HepG2 (cell line): ENCODE measurements around the gene TRABD. TPM values are rescaled to one million over a fixed set of nuclear protein-coding genes. Genes with fewer than 3 reads are reported as not detected.
A peak's percentile ranks its signal among the peaks of the same experiment; 100 is the strongest.

Source experiments
- AGO2 ChIP-seq: fragments of 200-400 bp; formaldehyde crosslinking; optimal IDR thresholded peaks from 2 replicates; pipeline ENCODE3; 2017; ENCODE audit warnings: mild to moderate bottlenecking, low read depth, low read length, moderate library complexity
- CBFB ChIP-seq: sonication (generic); formaldehyde crosslinking; IDR thresholded peaks from 2 replicates; pipeline ENCODE4 v1.4.0; 2020; ENCODE audit warnings: missing genetic modification reagents
- ETV6 ChIP-seq: sonication (generic); formaldehyde crosslinking; conservative IDR thresholded peaks from 2 replicates; pipeline ENCODE4 v1.4.0; 2020; ENCODE audit warnings: missing genetic modification reagents
- ISX ChIP-seq: sonication (generic); formaldehyde crosslinking; conservative IDR thresholded peaks from 2 replicates; pipeline ENCODE4 v1.5.0; 2020; ENCODE audit warnings: missing genetic modification reagents
- KLF12 ChIP-seq: sonication (generic); formaldehyde crosslinking; IDR thresholded peaks from 2 replicates; pipeline ENCODE4 v1.4.0; 2020; ENCODE audit warnings: missing genetic modification reagents, borderline replicate concordance
- KLF13 ChIP-seq: sonication (generic); formaldehyde crosslinking; IDR thresholded peaks from 2 replicates; pipeline ENCODE4 v1.4.0; 2020; ENCODE audit warnings: mild to moderate bottlenecking, missing genetic modification reagents
- MTF1 ChIP-seq: sonication (generic); formaldehyde crosslinking; IDR thresholded peaks from 2 replicates; pipeline ENCODE4 v1.5.0; 2020; ENCODE audit warnings: missing genetic modification reagents
- NR0B2 ChIP-seq: sonication (generic); formaldehyde crosslinking; IDR thresholded peaks from 2 replicates; pipeline ENCODE4 v1.4.0; 2020; ENCODE audit warnings: mild to moderate bottlenecking, missing genetic modification reagents
- RBM22 ChIP-seq: fragments of 200-400 bp; formaldehyde crosslinking; optimal IDR thresholded peaks from 2 replicates; pipeline ENCODE3; 2017; ENCODE audit warnings: mild to moderate bottlenecking, low read length, moderate library complexity
- REST ChIP-seq, 2 experiments: IDR thresholded peaks; 2 replicates each; pipeline ENCODE4 v1.6.1; 2011 to 2012; ENCODE audit warnings: low read length in 2 of 2, borderline replicate concordance in 1 of 2, low read depth in 1 of 2, mild to moderate bottlenecking in 1 of 2, moderate library complexity in 1 of 2
- TBX2 ChIP-seq: sonication (generic); formaldehyde crosslinking; IDR thresholded peaks from 2 replicates; pipeline ENCODE4 v1.5.0; 2020; ENCODE audit warnings: missing genetic modification reagents, mild to moderate bottlenecking, borderline replicate concordance
- ZNF207 ChIP-seq: fragments of 450-650 bp; IDR thresholded peaks from 2 replicates; pipeline ENCODE4 v1.6.1; 2016; ENCODE audit warnings: antibody characterized with exemption, borderline replicate concordance
- ZNF430 ChIP-seq: sonication (generic); formaldehyde crosslinking; IDR thresholded peaks from 2 replicates; pipeline ENCODE4 v1.9.0; 2021; ENCODE audit warnings: mild to moderate bottlenecking, missing genetic modification reagents
- ZNF841 ChIP-seq: sonication (generic); formaldehyde crosslinking; IDR thresholded peaks from 2 replicates; pipeline ENCODE4 v1.8.1; 2023; ENCODE audit warnings: missing genetic modification reagents, borderline replicate concordance
- polyA plus RNA-seq, 8 experiments: library from polyadenylated mRNA; depleted of rRNA in 3 of 8; stranded (reverse) in 7 of 8; unstranded in 1 of 8; fragments of >200 nt; fragmentation: Illumina TruSeq in 4 of 8; extraction: Trizol in 4 of 8; gene quantifications; 2 replicates each; pipeline versions ENCODE4 v1.2.1 to v1.2.3, GENCODE V29; 2011 to 2016; ENCODE audit warnings: low read depth in 4 of 8, missing spikeins in 1 of 8, mixed read lengths in 1 of 8; ENCODE audit not compliant: insufficient read depth in 1 of 8
- total RNA-seq, 5 experiments: library from RNA; depleted of rRNA; stranded (reverse); fragments of >200 nt; fragmentation: Illumina TruSeq; extraction: Trizol; gene quantifications; 2 replicates each; pipeline ENCODE4 v1.2.3, GENCODE V29; 2016; ENCODE audit warnings: low read depth in 1 of 5
- TF ChIP-seq, protein P1 (sequence below): sonication (generic); formaldehyde crosslinking; IDR thresholded peaks from 2 replicates; pipeline ENCODE4 v1.8.1; 2023; ENCODE audit warnings: missing genetic modification reagents, inconsistent platforms, borderline replicate concordance
- TF ChIP-seq, protein P2 (sequence below): sonication (generic); formaldehyde crosslinking; conservative IDR thresholded peaks from 2 replicates; pipeline ENCODE4 v1.8.0; 2022; ENCODE audit warnings: low read depth, missing genetic modification reagents
- TF ChIP-seq, protein P3 (sequence below): sonication (generic); formaldehyde crosslinking; IDR thresholded peaks from 2 replicates; pipeline ENCODE4 v1.4.0; 2020; ENCODE audit warnings: missing genetic modification reagents

The TRABD gene
- total and polyA plus RNA-seq, 2 of the 13 experiments (the other 11 are each of a cell fraction or from before 2014, with no cell fraction given): 21.5 to 28.9 TPM

DNA sequence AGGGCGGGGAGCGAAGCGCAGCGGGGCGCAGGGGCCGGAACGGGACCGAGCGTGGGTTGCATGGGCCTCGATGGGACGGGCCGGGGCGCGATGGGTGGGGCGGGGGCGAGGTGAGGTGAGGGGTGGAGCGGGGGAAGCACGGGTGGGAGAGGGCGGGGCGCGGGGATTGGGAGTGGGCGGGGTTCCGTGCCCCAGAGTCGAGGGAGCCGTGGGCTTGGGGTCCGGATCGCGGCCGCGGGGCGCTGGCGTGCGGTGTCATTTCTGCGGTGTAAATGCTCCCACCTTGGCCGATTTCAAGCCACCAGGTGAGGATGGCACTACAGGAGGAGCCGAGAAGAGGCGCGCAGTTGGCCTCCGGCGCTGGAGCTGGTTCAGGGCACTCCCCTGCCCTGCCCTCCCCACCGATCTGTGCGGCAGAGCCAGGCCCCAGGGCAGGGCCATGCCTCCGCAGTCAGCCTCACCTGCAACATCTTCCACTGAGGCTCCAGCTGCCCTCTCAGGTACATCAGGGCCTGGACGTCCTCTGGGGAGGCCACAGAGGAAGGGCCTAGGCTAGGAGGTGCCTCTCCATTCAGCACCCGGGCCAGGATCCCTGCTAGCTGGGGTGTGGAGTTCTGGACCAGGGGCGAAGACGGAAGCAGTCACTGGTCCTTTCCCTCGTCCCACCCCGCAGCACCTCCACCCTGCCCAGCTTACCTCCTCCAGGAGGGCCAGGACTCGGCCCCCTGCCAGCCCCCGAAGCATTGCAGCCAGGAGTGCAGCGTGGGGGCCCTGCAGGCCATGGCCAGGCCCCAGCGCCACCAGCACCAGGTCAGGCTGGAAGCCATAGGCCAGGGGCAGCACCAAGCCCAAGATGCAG, 59.7 kb downstream of the TRABD start (continued):
- TF ChIP-seq REST (IDR thresholded peaks at IDR 0.05; ENCODE audit: borderline replicate concordance in 1 of 2, low read depth in 1 of 2, low read length in 2 of 2) (no peak), NR0B2 (peak; percentile 1; the same call in 1 of the 2 replicates), RBM22 (no peak), TBX2 (CRISPR knock-in tag) (no peak), CBFB (no peak), ZNF841 (CRISPR knock-in tag) (no peak), KLF12 (peak; percentile 3; the same call in 1 of the 2 replicates), ISX (CRISPR knock-in tag) (no peak), MTF1 (CRISPR knock-in tag) (no peak), KLF13 (no peak), ETV6 (CRISPR knock-in tag) (0 out of 2 replicates have a peak, but pooled peaks have one; percentile 3), ZNF430 (no peak), AGO2 (peak; percentile 13), ZNF207 (no peak)
- TF ChIP-seq, protein P1, sequence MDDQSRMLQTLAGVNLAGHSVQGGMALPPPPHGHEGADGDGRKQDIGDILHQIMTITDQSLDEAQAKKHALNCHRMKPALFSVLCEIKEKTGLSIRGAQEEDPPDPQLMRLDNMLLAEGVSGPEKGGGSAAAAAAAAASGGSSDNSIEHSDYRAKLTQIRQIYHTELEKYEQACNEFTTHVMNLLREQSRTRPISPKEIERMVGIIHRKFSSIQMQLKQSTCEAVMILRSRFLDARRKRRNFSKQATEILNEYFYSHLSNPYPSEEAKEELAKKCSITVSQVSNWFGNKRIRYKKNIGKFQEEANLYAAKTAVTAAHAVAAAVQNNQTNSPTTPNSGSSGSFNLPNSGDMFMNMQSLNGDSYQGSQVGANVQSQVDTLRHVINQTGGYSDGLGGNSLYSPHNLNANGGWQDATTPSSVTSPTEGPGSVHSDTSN (CRISPR knock-in tag): no peak
- TF ChIP-seq, protein P2, sequence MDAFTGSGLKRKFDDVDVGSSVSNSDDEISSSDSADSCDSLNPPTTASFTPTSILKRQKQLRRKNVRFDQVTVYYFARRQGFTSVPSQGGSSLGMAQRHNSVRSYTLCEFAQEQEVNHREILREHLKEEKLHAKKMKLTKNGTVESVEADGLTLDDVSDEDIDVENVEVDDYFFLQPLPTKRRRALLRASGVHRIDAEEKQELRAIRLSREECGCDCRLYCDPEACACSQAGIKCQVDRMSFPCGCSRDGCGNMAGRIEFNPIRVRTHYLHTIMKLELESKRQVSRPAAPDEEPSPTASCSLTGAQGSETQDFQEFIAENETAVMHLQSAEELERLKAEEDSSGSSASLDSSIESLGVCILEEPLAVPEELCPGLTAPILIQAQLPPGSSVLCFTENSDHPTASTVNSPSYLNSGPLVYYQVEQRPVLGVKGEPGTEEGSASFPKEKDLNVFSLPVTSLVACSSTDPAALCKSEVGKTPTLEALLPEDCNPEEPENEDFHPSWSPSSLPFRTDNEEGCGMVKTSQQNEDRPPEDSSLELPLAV: no peak
- TF ChIP-seq, protein P3, sequence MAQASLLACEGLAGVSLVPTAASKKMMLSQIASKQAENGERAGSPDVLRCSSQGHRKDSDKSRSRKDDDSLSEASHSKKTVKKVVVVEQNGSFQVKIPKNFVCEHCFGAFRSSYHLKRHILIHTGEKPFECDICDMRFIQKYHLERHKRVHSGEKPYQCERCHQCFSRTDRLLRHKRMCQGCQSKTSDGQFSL (CRISPR knock-in tag): 0 out of 2 replicates have a peak, but pooled peaks have one; percentile 4
